ENCODE data around the gene RPUSD2.

The RPUSD2 gene

GRCh38 chr15:40595773-40596172, 26.7 kb downstream of the RPUSD2 start:
- TF ChIP-seq CTCF (IDR thresholded peaks at IDR 0.05; ENCODE audit: insufficient read depth, missing control alignments) = no peak
- no peak for DNase-seq (ENCODE audit: insufficient read length, low spot score)
- FAIRE-seq = no peak

GRCh38 chr15:40597024-40597423, 27.9 kb downstream of the RPUSD2 start:
- DNase-seq (ENCODE audit: insufficient read length, low spot score) (no peak), FAIRE-seq (no peak)

GRCh38 chr15:40598126-40598525, 29.0 kb downstream of the RPUSD2 start:
- no peak for FAIRE-seq
- DNase-seq (ENCODE audit: insufficient read length, low spot score) = no peak
- TF ChIP-seq CTCF (IDR thresholded peaks at IDR 0.05; ENCODE audit: insufficient read depth, missing control alignments) = no peak

More at GRCh38 chr15:40597024-40597423, 27.9 kb downstream of the RPUSD2 start:
- no peak for TF ChIP-seq CTCF (IDR thresholded peaks at IDR 0.05; ENCODE audit: insufficient read depth, missing control alignments)

DNA sequence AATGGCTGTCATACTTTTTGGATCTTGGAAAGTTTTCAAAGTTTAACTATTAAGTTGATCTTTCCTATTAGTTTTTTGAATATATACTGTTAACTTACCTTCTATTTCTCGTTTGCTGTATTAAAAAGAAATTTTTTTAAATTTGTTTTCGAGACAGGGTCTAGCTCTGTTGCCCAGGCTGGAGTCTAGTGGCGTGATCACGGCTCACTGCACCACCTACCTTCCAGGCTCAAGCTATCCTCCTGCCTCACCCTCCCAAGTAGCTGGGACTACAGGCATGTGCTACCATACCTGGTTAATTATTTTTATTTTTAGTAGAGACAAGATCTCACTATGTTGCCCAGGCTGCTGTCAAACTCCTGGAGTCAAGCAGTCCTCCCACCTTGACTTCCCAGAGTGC, 29.6 kb downstream of the RPUSD2 start:
- FAIRE-seq (no peak), DNase-seq (ENCODE audit: insufficient read length, low spot score) (no peak)
- no peak for TF ChIP-seq CTCF (IDR thresholded peaks at IDR 0.05; ENCODE audit: insufficient read depth, missing control alignments)

DNA sequence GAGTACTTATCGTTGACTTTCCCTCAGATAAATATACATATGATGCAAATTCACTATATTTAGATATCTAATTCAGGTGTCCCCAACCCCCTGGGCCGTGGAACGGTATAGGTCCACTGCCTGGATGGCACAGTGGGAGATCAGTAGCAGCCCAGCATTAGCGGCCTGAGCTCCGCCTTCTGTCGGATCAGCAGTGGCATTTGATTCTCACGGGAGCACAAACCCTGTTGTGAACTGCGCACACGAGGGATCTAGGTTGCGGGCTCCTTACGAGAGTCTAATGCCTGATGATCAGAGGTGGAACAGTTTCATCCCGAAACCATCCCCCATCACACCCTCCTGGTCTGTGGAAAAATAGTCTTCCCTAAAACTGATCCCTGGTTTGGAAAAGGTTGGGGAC, 31.9 kb downstream of the RPUSD2 start:
- no peak for TF ChIP-seq CTCF (IDR thresholded peaks at IDR 0.05; ENCODE audit: insufficient read depth, missing control alignments)
- FAIRE-seq (no peak), DNase-seq (ENCODE audit: insufficient read length, low spot score) (no peak)

GRCh38 chr15:40603935-40604334, 34.8 kb downstream of the RPUSD2 start:
- no peak for FAIRE-seq
- no peak for DNase-seq (ENCODE audit: insufficient read length, low spot score)

GRCh38 chr15:40613080-40613479, 44.0 kb downstream of the RPUSD2 start:
- no peak for TF ChIP-seq CTCF (IDR thresholded peaks at IDR 0.05; ENCODE audit: insufficient read depth, missing control alignments)
- DNase-seq (ENCODE audit: insufficient read length, low spot score) (no peak), FAIRE-seq (no peak)

More at GRCh38 chr15:40603935-40604334, 34.8 kb downstream of the RPUSD2 start:
- no peak for TF ChIP-seq CTCF (IDR thresholded peaks at IDR 0.05; ENCODE audit: insufficient read depth, missing control alignments)

All from D721Med (cell line).